Transverse colon (tissue), 4 donors: ENCODE data around the gene BAIAP2. TPM values are rescaled to one million over a fixed set of nuclear protein-coding genes. Genes with fewer than 3 reads are reported as not detected.
A peak's percentile ranks its signal among the peaks of the same experiment; 100 is the strongest.

Experiments
- DNase-seq: peaks from one replicate; pipeline ENCODE4 v3.0.0-alpha.2; 2019
- H3K27ac ChIP-seq, 4 donors: fragments of 200-600 bp; sonication (generic); 2 replicates each; pipeline ENCODE4 v1.5.1; 2016 to 2018; ENCODE audit warnings: inconsistent platforms in 4 of 4
- H3K27me3 ChIP-seq: fragments of 200-600 bp; sonication (generic); 2 replicates; pipeline ENCODE4 v1.5.1; 2017; ENCODE audit warnings: inconsistent platforms
- H3K36me3 ChIP-seq, 4 donors: fragments of 200-600 bp; sonication (generic); 2 replicates each; pipeline ENCODE4 v1.5.1; 2017 to 2019; ENCODE audit warnings: inconsistent platforms in 4 of 4
- H3K4me1 ChIP-seq, 4 donors: fragments of 200-600 bp; sonication (generic); 2 replicates each; pipeline ENCODE4 v1.5.1; 2017 to 2020; ENCODE audit warnings: inconsistent platforms in 4 of 4
- H3K4me3 ChIP-seq, 4 donors: fragments of 200-600 bp; sonication (generic); 1 replicate in 1 of 4; 2 replicates in 3 of 4; pipeline versions ENCODE4 v1.5.1 to v1.6.1; 2017 to 2019; ENCODE audit warnings: inconsistent platforms in 4 of 4
- H3K9me3 ChIP-seq, 2 donors: fragments of 200-600 bp; sonication (generic); 2 replicates each; pipeline ENCODE4 v1.5.1; 2017 to 2019; ENCODE audit warnings: inconsistent platforms in 2 of 2
- EP300 ChIP-seq: sonication (generic); formaldehyde crosslinking; IDR thresholded peaks from one replicate; pipeline ENCODE4 v1.6.1; 2017; ENCODE audit warnings: antibody characterized with exemption, low read depth
- POLR2A ChIP-seq: fragments of 450-650 bp; IDR thresholded peaks from one replicate; pipeline ENCODE4 v1.6.1; 2016; ENCODE audit warnings: antibody characterized with exemption, mild to moderate bottlenecking, moderate library complexity
- POLR2AphosphoS5 ChIP-seq, 3 donors: sonication (generic); formaldehyde crosslinking; IDR thresholded peaks; one replicate each; pipeline ENCODE4 v1.6.1; 2016; ENCODE audit warnings: antibody characterized with exemption in 3 of 3
- WGBS, 2 donors: methylation state at CpG; one replicate each; pipeline ENCODE4 v1.1.5; 2018; ENCODE audit warnings: low coverage in 1 of 2; 5-methylcytosine and 5-hydroxymethylcytosine counted together
- in situ Hi-C, 4 donors: fragments of 200-750 bp; cut with MboI; loops; one replicate each; pipeline versions ENCODE4 v1.15.0 to v1.15.1; 2017; ENCODE audit warnings: low sequenced_read_pairs in 3 of 4, low pct_ligation_motif_present in 1 of 4, low pct_unique_long_range_greater_than_20kb in 1 of 4
- intact Hi-C: fragments of 100-400 bp; cut with DNase I; formaldehyde crosslinking; loops from one replicate; pipeline ENCODE4 v1.15.1; 2023; ENCODE audit warnings: low total_unique reads
- total RNA-seq, 4 donors: library from RNA; depleted of rRNA; stranded (reverse); fragments of >200 nt; gene quantifications; one replicate each; pipeline ENCODE4 v1.1.0, GENCODE V29; 2016
- TF ChIP-seq, protein P1 (sequence below), 5 experiments: fragments of 200-600 bp in 3 of 5; fragments of 450-650 bp in 2 of 5; sonication (generic) in 3 of 5; IDR thresholded peaks; 1 replicate in 2 of 5; 2 replicates in 3 of 5; pipeline ENCODE4 v1.5.1; 2016 to 2017; ENCODE audit warnings: antibody characterized with exemption in 5 of 5, inconsistent platforms in 3 of 5, mild to moderate bottlenecking in 2 of 5, moderate library complexity in 1 of 5

The BAIAP2 gene
- total RNA-seq, 4 donors from 2014 or later: 11.7 to 62.1 (median 39.6) TPM

DNA sequence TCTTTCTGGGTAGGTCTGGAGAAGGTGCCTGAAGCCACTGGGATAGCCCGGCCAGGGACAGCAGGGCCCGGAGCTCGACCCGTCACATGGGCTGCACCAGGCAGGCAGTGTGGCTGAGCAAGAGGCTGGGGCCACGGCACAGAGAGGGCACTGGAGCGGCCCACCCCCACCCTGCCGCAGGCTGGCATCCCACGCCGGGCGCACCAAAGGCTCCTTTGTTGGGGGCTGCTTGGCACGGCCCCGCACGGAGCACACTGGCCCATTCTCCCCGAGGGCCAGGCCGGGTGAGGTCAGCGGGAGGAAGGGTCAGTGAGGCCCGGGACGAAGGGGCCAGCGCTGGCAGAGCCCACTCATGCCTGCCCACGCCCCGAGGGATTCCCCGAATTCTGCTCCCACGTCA is 93.8 kb downstream of the BAIAP2 start:
- Histone ChIP-seq H3K9me3 (no peaks in the 10 kb centered on the region), H3K4me1 (peaks cover 0 to 13% (median 5%) of the 10 kb centered on the region in 4 donors), H3K27me3 (no peaks in the 10 kb centered on the region), H3K4me3 (no peak overlapping the region), H3K36me3 (no peaks in the 10 kb centered on the region), H3K27ac (peak overlapping the region in 1 of 4 donors; percentile 25)
- in situ Hi-C loops (no loop called here), intact Hi-C loops (no loop called here)
- DNase-seq: no peak
- no peak for TF ChIP-seq EP300
- TF ChIP-seq, protein P1, sequence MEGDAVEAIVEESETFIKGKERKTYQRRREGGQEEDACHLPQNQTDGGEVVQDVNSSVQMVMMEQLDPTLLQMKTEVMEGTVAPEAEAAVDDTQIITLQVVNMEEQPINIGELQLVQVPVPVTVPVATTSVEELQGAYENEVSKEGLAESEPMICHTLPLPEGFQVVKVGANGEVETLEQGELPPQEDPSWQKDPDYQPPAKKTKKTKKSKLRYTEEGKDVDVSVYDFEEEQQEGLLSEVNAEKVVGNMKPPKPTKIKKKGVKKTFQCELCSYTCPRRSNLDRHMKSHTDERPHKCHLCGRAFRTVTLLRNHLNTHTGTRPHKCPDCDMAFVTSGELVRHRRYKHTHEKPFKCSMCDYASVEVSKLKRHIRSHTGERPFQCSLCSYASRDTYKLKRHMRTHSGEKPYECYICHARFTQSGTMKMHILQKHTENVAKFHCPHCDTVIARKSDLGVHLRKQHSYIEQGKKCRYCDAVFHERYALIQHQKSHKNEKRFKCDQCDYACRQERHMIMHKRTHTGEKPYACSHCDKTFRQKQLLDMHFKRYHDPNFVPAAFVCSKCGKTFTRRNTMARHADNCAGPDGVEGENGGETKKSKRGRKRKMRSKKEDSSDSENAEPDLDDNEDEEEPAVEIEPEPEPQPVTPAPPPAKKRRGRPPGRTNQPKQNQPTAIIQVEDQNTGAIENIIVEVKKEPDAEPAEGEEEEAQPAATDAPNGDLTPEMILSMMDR (IDR thresholded peaks at IDR 0.05): no peak
- no peak for TF ChIP-seq POLR2AphosphoS5 (IDR thresholded peaks at IDR 0.05)
- TF ChIP-seq POLR2A: no peak
- WGBS, 2 donors: 82% methylated on average over 23 of the region's 23 CpGs; no CpG with 5 or more reads in 1 of the 2 donors

DNA sequence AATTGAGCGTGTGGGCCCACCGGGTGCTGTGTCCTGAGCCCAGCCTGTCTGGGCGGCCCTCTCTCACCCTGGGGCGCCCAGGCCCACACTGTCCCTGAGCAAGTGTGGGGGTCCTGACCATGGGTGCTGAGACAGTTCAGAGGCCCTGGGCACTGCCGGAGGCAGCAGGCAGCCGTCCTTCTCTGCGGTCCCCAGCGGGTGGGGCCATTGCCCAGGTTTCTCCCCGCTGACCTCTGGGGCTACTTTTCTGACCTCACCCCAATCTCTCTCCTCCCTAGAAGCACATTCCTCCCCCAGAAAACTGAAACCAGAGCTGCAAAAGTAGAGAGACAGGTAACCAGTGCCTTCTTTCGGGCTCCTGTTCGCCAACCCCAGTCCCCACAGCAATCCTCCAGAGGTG is 94.3 kb downstream of the BAIAP2 start:
- no peaks in the 10 kb centered on the region for H3K36me3 ChIP-seq
- 81% methylated on average over 8 of the region's 11 CpGs; no CpG with 5 or more reads in 1 of the 2 donors for WGBS, 2 donors
- H3K27me3 ChIP-seq: no peaks in the 10 kb centered on the region
- peak overlapping the region in 2 of 4 donors; percentile 21 to 32 for H3K27ac ChIP-seq
- TF ChIP-seq POLR2AphosphoS5 (IDR thresholded peaks at IDR 0.05) (no peak), POLR2A (no peak), EP300 (no peak)
- TF ChIP-seq, protein P1 (IDR thresholded peaks at IDR 0.05): no peak
- intact Hi-C loops (no loop called here), in situ Hi-C loops (no loop called here)
- no peak for DNase-seq
- no peak overlapping the region for H3K4me3 ChIP-seq
- H3K9me3 ChIP-seq: no peaks in the 10 kb centered on the region
- peaks cover 0 to 13% (median 5%) of the 10 kb centered on the region in 4 donors for H3K4me1 ChIP-seq

DNA sequence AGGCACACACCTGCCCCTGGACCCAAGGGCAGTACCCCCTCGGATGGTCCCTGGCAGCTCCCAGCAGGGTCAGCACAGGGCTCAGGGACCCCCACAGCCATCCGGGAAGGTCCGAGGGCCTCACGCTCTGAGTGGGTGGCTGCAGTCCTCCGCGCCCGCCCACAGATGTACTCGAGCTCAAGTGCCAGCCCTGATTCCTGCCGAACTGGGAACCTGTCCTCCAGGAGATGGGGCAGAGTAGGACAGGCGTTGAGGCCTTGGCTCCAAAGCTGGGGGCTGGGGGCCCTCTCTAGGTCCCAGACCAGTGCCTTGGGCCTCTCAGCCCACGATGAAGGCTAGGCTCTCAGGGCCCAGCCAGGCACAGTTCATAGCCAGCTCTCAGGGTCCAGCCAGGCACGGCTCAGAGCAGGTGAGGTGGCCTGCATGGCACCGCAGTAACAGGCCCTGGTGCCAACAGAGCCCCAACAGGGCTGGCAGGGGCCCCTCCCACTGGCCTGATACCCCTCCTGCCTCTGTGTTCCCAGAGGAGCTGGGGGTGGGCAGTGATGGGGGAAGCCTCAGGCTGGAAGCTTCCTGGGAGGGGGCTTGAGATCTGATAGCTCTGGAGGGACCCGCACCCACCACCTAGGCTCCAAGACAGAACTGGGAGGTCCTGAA is 94.9 kb downstream of the BAIAP2 start:
- peaks cover 0 to 13% (median 5%) of the 10 kb centered on the region in 4 donors for H3K4me1 ChIP-seq
- no peaks in the 10 kb centered on the region for H3K27me3 ChIP-seq
- in situ Hi-C loops: no loop called here
- WGBS, 2 donors: 82 to 100% methylated on average over 1 to 11 of the region's 14 CpGs
- no peaks in the 10 kb centered on the region for H3K9me3 ChIP-seq
- intact Hi-C loops: no loop called here
- H3K27ac ChIP-seq: peak overlapping the region in 2 of 4 donors; percentile 21 to 32
- DNase-seq: no peak
- H3K4me3 ChIP-seq: no peak overlapping the region
- H3K36me3 ChIP-seq: no peaks in the 10 kb centered on the region
- TF ChIP-seq POLR2A (no peak), EP300 (no peak), POLR2AphosphoS5 (IDR thresholded peaks at IDR 0.05) (no peak)
- TF ChIP-seq, protein P1 (IDR thresholded peaks at IDR 0.05): no peak

DNA sequence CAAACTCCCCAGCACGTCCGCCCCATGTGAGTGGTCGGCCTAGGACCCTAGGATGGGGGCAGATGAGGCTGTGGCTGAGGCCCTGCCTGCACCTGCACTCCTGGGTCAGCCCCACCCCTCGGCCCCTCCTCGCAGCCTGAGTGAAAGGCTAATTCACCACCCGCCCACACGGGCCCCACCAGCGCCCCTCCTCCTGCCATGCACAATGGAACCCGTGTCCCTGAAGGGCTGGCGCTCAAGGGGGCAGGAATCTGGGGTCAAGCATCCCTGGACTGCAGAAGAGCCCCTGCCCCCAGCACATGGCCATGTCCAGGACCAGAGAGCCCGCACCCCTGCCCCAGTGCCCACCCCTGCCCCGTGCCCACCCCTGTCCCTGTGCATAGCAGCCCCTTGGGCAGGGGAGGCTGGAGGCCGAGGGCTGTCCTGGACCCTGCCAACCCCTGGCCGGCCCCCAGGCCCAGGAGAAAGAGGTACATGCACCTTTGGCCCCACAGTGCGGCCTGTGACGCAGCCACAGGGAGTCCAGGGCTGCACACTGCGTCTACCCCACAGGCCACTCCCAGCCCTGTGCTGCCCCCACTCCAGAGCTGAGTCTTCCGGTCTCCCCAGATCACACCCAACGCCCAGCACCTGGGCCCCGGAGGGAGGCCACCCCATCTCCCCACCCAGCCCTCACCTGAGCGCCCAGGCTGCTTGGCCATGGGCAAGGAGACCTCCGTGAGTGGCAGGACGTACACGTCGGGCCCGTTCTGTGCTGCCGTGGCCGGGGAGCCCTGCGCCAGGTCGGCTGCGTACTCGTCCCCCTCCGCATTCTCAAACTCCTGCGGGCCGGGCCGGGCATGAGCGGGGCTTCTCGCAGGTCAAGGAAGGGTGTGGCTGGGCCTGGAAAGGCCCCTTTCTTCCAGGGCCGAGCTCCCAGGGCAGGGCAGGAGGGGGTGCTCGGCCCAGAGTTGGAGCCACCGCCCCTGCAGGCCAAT is 95.7 kb downstream of the BAIAP2 start:
- peaks cover 0 to 13% (median 5%) of the 10 kb centered on the region in 4 donors for H3K4me1 ChIP-seq
- TF ChIP-seq, protein P1 (IDR thresholded peaks at IDR 0.05): no peak
- TF ChIP-seq EP300: no peak
- no peak for TF ChIP-seq POLR2AphosphoS5 (IDR thresholded peaks at IDR 0.05)
- TF ChIP-seq POLR2A: no peak
- no peak for DNase-seq
- in situ Hi-C loops: no loop called here
- no peaks in the 10 kb centered on the region for H3K36me3 ChIP-seq
- H3K27me3 ChIP-seq: no peaks in the 10 kb centered on the region
- no peak overlapping the region for H3K4me3 ChIP-seq
- intact Hi-C loops: no loop called here
- H3K9me3 ChIP-seq: no peaks in the 10 kb centered on the region
- WGBS, 2 donors: 83 to 90% methylated on average over 2 to 28 of the region's 41 CpGs
- H3K27ac ChIP-seq: peak overlapping the region in 1 of 4 donors; percentile 47
